ENCODE results near the gene ZGRF1. TPM values are rescaled to one million over a fixed set of nuclear protein-coding genes. Genes with fewer than 3 reads are reported as not detected.
"Not testable (repeated sequence)": the region's sequence is repeated elsewhere in the genome, so short reads cannot be mapped to it uniquely, and the experiment has no call there.

ZGRF1 gene
- total RNA-seq, 1 donor from 2014 or later: 31.0 TPM

- peaks cover 24% of the 10 kb centered on the region for H3K36me3 Mint-ChIP-seq (ENCODE audit: low read depth)
- no peaks in the 10 kb centered on the region for H3K27me3 Mint-ChIP-seq (ENCODE audit: insufficient read depth)
- DNase-seq (ENCODE audit: low spot score): no peak
- no peak overlapping the region for H3K4me3 Mint-ChIP-seq
- no peak overlapping the region for H3K27ac Mint-ChIP-seq
- H3K4me1 Mint-ChIP-seq (ENCODE audit: low read depth): peaks cover 6% of the 10 kb centered on the region
- H3K9me3 Mint-ChIP-seq: no peaks in the 10 kb centered on the region
- intact Hi-C loops (cut with micrococcal nuclease): no loop called here
Measured at GRCh38 chr4:112560084-112560483, 76.6 kb downstream of the ZGRF1 start.

GRCh38 chr4:112559053-112559452 lies 77.7 kb downstream of the ZGRF1 start:
- H3K27me3 Mint-ChIP-seq (ENCODE audit: insufficient read depth): no peaks in the 10 kb centered on the region
- no peak overlapping the region for H3K4me3 Mint-ChIP-seq
- H3K27ac Mint-ChIP-seq: no peak overlapping the region
- peaks cover 6% of the 10 kb centered on the region for H3K4me1 Mint-ChIP-seq (ENCODE audit: low read depth)
- intact Hi-C loops (cut with micrococcal nuclease): no loop called here
- no peak for DNase-seq (ENCODE audit: low spot score)
- peaks cover 29% of the 10 kb centered on the region for H3K36me3 Mint-ChIP-seq (ENCODE audit: low read depth)
- no peaks in the 10 kb centered on the region for H3K9me3 Mint-ChIP-seq

GRCh38 chr4:112557676-112558411 lies 78.9 kb downstream of the ZGRF1 start:
- Mint-ChIP-seq H3K36me3 (ENCODE audit: low read depth) (peaks cover 33% of the 10 kb centered on the region), H3K9me3 (no peaks in the 10 kb centered on the region), H3K4me3 (no peak overlapping the region), H3K4me1 (ENCODE audit: low read depth) (peaks cover 6% of the 10 kb centered on the region), H3K27me3 (ENCODE audit: insufficient read depth) (no peaks in the 10 kb centered on the region), H3K27ac (no peak overlapping the region)
- no peak for DNase-seq (ENCODE audit: low spot score)
- intact Hi-C loops (cut with micrococcal nuclease): no loop called here

GRCh38 chr4:112554271-112554670 lies 82.4 kb downstream of the ZGRF1 start:
- H3K4me1 Mint-ChIP-seq (ENCODE audit: low read depth); DNase-seq (ENCODE audit: low spot score); H3K27me3 Mint-ChIP-seq (ENCODE audit: insufficient read depth); intact Hi-C loops (cut with micrococcal nuclease); H3K4me3 Mint-ChIP-seq; H3K27ac Mint-ChIP-seq; H3K9me3 Mint-ChIP-seq: not testable (repeated sequence)
- H3K36me3 Mint-ChIP-seq (ENCODE audit: low read depth): peaks cover 18% of the 10 kb centered on the region

GRCh38 chr4:112552668-112553067 lies 84.0 kb downstream of the ZGRF1 start:
- intact Hi-C loops (cut with micrococcal nuclease): no loop called here
- no peaks in the 10 kb centered on the region for H3K4me1 Mint-ChIP-seq (ENCODE audit: low read depth)
- DNase-seq (ENCODE audit: low spot score): no peak
- no peak overlapping the region for H3K27ac Mint-ChIP-seq
- H3K27me3 Mint-ChIP-seq (ENCODE audit: insufficient read depth): no peaks in the 10 kb centered on the region
- H3K36me3 Mint-ChIP-seq (ENCODE audit: low read depth): peaks cover 15% of the 10 kb centered on the region
- H3K9me3 Mint-ChIP-seq: no peaks in the 10 kb centered on the region
- no peak overlapping the region for H3K4me3 Mint-ChIP-seq

GRCh38 chr4:112550728-112551127 lies 86.0 kb downstream of the ZGRF1 start:
- no peak for DNase-seq (ENCODE audit: low spot score)
- no peaks in the 10 kb centered on the region for H3K4me1 Mint-ChIP-seq (ENCODE audit: low read depth)
- intact Hi-C loops (cut with micrococcal nuclease): no loop called here
- H3K27me3 Mint-ChIP-seq (ENCODE audit: insufficient read depth): no peaks in the 10 kb centered on the region
- peaks cover 13% of the 10 kb centered on the region for H3K36me3 Mint-ChIP-seq (ENCODE audit: low read depth)
- H3K27ac Mint-ChIP-seq: no peak overlapping the region
- no peak overlapping the region for H3K4me3 Mint-ChIP-seq
- H3K9me3 Mint-ChIP-seq: no peaks in the 10 kb centered on the region

- DNase-seq (ENCODE audit: low spot score): no peak
- intact Hi-C loops (cut with micrococcal nuclease): no loop called here
- Mint-ChIP-seq H3K27me3 (ENCODE audit: insufficient read depth) (no peaks in the 10 kb centered on the region), H3K27ac (no peak overlapping the region), H3K36me3 (ENCODE audit: low read depth) (peaks cover 7% of the 10 kb centered on the region), H3K9me3 (no peaks in the 10 kb centered on the region), H3K4me3 (no peak overlapping the region), H3K4me1 (ENCODE audit: low read depth) (no peaks in the 10 kb centered on the region)
Measured at GRCh38 chr4:112546476-112546875, 90.2 kb downstream of the ZGRF1 start.

- Mint-ChIP-seq H3K27ac (no peak overlapping the region), H3K4me1 (ENCODE audit: low read depth) (no peaks in the 10 kb centered on the region), H3K36me3 (ENCODE audit: low read depth) (peaks cover 7% of the 10 kb centered on the region), H3K9me3 (no peaks in the 10 kb centered on the region), H3K27me3 (ENCODE audit: insufficient read depth) (no peaks in the 10 kb centered on the region), H3K4me3 (no peak overlapping the region)
- intact Hi-C loops (cut with micrococcal nuclease): no loop called here
- no peak for DNase-seq (ENCODE audit: low spot score)
Measured at GRCh38 chr4:112545346-112545745, 91.4 kb downstream of the ZGRF1 start.

GRCh38 chr4:112540695-112541094 lies 96.0 kb downstream of the ZGRF1 start:
- H3K9me3 Mint-ChIP-seq: no peaks in the 10 kb centered on the region
- no peak overlapping the region for H3K27ac Mint-ChIP-seq
- no peaks in the 10 kb centered on the region for H3K4me1 Mint-ChIP-seq (ENCODE audit: low read depth)
- intact Hi-C loops (cut with micrococcal nuclease): no loop called here
- peaks cover 10% of the 10 kb centered on the region for H3K36me3 Mint-ChIP-seq (ENCODE audit: low read depth)
- DNase-seq (ENCODE audit: low spot score): no peak
- H3K4me3 Mint-ChIP-seq: no peak overlapping the region
- no peaks in the 10 kb centered on the region for H3K27me3 Mint-ChIP-seq (ENCODE audit: insufficient read depth)

GRCh38 chr4:112536123-112536522 lies 100.6 kb downstream of the ZGRF1 start:
- Mint-ChIP-seq H3K9me3 (no peaks in the 10 kb centered on the region), H3K4me1 (ENCODE audit: low read depth) (no peaks in the 10 kb centered on the region), H3K4me3 (no peak overlapping the region), H3K27ac (no peak overlapping the region), H3K27me3 (ENCODE audit: insufficient read depth) (no peaks in the 10 kb centered on the region), H3K36me3 (ENCODE audit: low read depth) (peaks cover 5% of the 10 kb centered on the region)
- intact Hi-C loops (cut with micrococcal nuclease): no loop called here
- no peak for DNase-seq (ENCODE audit: low spot score)

- H3K9me3 Mint-ChIP-seq: no peaks in the 10 kb centered on the region
Measured at GRCh38 chr4:112532267-112532666, 104.4 kb downstream of the ZGRF1 start.

GRCh38 chr4:112531146-112531545 lies 105.6 kb downstream of the ZGRF1 start:
- intact Hi-C loops (cut with micrococcal nuclease): no loop called here
- Mint-ChIP-seq H3K36me3 (ENCODE audit: low read depth) (no peaks in the 10 kb centered on the region), H3K9me3 (no peaks in the 10 kb centered on the region), H3K4me3 (no peak overlapping the region), H3K27ac (no peak overlapping the region), H3K27me3 (ENCODE audit: insufficient read depth) (peaks cover 19% of the 10 kb centered on the region), H3K4me1 (ENCODE audit: low read depth) (no peaks in the 10 kb centered on the region)
- no peak for DNase-seq (ENCODE audit: low spot score)

More at GRCh38 chr4:112532267-112532666, 104.4 kb downstream of the ZGRF1 start:
- Mint-ChIP-seq H3K27me3 (ENCODE audit: insufficient read depth) (peaks cover 8% of the 10 kb centered on the region), H3K36me3 (ENCODE audit: low read depth) (no peaks in the 10 kb centered on the region), H3K27ac (no peak overlapping the region), H3K4me3 (no peak overlapping the region), H3K4me1 (ENCODE audit: low read depth) (no peaks in the 10 kb centered on the region)
- intact Hi-C loops (cut with micrococcal nuclease): no loop called here
- DNase-seq (ENCODE audit: low spot score): no peak

- no peak for DNase-seq (ENCODE audit: low spot score)
- intact Hi-C loops (cut with micrococcal nuclease): no loop called here
Measured at GRCh38 chr4:112526061-112526460, 110.6 kb downstream of the ZGRF1 start.

More at GRCh38 chr4:112526061-112526460, 110.6 kb downstream of the ZGRF1 start:
- no peak overlapping the region for H3K4me3 Mint-ChIP-seq
- H3K36me3 Mint-ChIP-seq (ENCODE audit: low read depth): peaks cover 2% of the 10 kb centered on the region
- H3K27me3 Mint-ChIP-seq (ENCODE audit: insufficient read depth): peaks cover 59% of the 10 kb centered on the region
- H3K9me3 Mint-ChIP-seq: no peaks in the 10 kb centered on the region
- peaks cover 32% of the 10 kb centered on the region for H3K4me1 Mint-ChIP-seq (ENCODE audit: low read depth)
- H3K27ac Mint-ChIP-seq: no peak overlapping the region
